Heart right ventricle (tissue), 16 donors: ENCODE results near the gene UEVLD. TPM values are rescaled to one million over a fixed set of nuclear protein-coding genes. Genes with fewer than 3 reads are reported as not detected.

Experiments
- ATAC-seq, 8 donors: fragments of 200-7000 bp; cut with Tn5 transposase; one replicate each; pipeline ENCODE4 v1.9.1; 2020; ENCODE audit warnings: mild to moderate bottlenecking in 8 of 8, moderate library complexity in 8 of 8, moderate number of reproducible peaks in 1 of 8
- DNase-seq, 2 donors: peaks; one replicate each; pipeline ENCODE4 v3.0.0-alpha.2; 2020
- H3K27ac ChIP-seq, 10 donors: fragments of 200-600 bp; sonication (generic) in 2 of 10; one replicate each; pipeline versions ENCODE4 v1.5.0 to v1.8.0; 2020 to 2022; ENCODE audit warnings: mild to moderate bottlenecking in 3 of 10
- H3K27me3 ChIP-seq, 7 donors: fragments of 200-600 bp; one replicate each; pipeline ENCODE4 v1.8.0; 2021 to 2022; ENCODE audit warnings: mild to moderate bottlenecking in 2 of 7
- H3K36me3 ChIP-seq, 9 donors: fragments of 200-600 bp; sonication (generic) in 1 of 9; one replicate each; pipeline versions ENCODE4 v1.5.0 to v1.8.0; 2020 to 2022; ENCODE audit warnings: mild to moderate bottlenecking in 2 of 9
- H3K4me1 ChIP-seq, 9 donors: fragments of 200-600 bp; sonication (generic) in 1 of 9; one replicate each; pipeline versions ENCODE4 v1.5.0 to v1.8.0; 2020 to 2022; ENCODE audit warnings: mild to moderate bottlenecking in 4 of 9
- H3K4me3 ChIP-seq, 10 donors: fragments of 200-600 bp; sonication (generic) in 2 of 10; one replicate each; pipeline versions ENCODE4 v1.5.0 to v1.8.0; 2020 to 2022; ENCODE audit warnings: mild to moderate bottlenecking in 7 of 10, moderate library complexity in 2 of 10
- H3K9me3 ChIP-seq, 11 donors: fragments of 200-600 bp in 10 of 11; sonication (generic) in 2 of 11; one replicate each; pipeline versions ENCODE4 v1.5.0 to v1.8.0; 2013 to 2022; ENCODE audit warnings: mild to moderate bottlenecking in 2 of 11, control low read depth in 1 of 11, moderate library complexity in 1 of 11
- WGBS, 2 donors: extraction: QIAGEN DNeasy Blood & Tissue Kit; methylation state at CpG; one replicate each; pipeline ENCODE4 v1.1.7; 2013; ENCODE audit warnings: inconsistent platforms in 1 of 2; 5-methylcytosine and 5-hydroxymethylcytosine counted together
- intact Hi-C, 10 donors: fragments of 100-400 bp; cut with DNase I; formaldehyde crosslinking; loops; one replicate each; pipeline versions ENCODE4 v1.11.1 to v1.14.2; 2022
- polyA plus RNA-seq, 2 donors: library from polyadenylated mRNA; stranded (reverse); fragments of 200-250 nt; gene quantifications; one replicate each; pipeline ENCODE4 v1.2.3, GENCODE V29; 2013
- total RNA-seq, 10 donors: library from RNA; stranded (reverse); fragmentation: NEBNext Ultra II Directional in 3 of 10; extraction: Animal tissue kit (Norgen Biotek cat#: 25700) in 3 of 10; gene quantifications; one replicate each; pipeline versions ENCODE4 v1.2.1 to v1.2.4, GENCODE V29; 2021 to 2023
- TF ChIP-seq, protein P1 (sequence below), 9 donors: fragments of 200-600 bp; sonication (generic) in 2 of 9; IDR thresholded peaks; one replicate each; pipeline versions ENCODE4 v1.5.0 to v1.8.0; 2021 to 2022; ENCODE audit warnings: antibody characterized with exemption in 9 of 9, mild to moderate bottlenecking in 5 of 9, moderate library complexity in 1 of 9
- donor health status: Arrhythmogenic right ventricular cardiomyopathy.
- donor health status: ischemic (EF 13 %, LVEDD 7.1; RV severe dilation, severe dysfunction).
- donor health status: healthy with polysubstance abuse.
- donor health status: DM: no; HTN: yes; CAD: no.
- donor health status: DM: no; HTN: no; CAD: no.
- donor health status: ischemic (EF 25% LVEDD 6.9; RV normal size, moderate dysfunction).
- donor health status: ischemic (EF 25% LVEDD 5.7; RV mildly dilated, moderate dysfunction).
- donor health status: healthy.
- donor health status: DM: yes; HTN: yes; CAD: no.
- donor health status: Ischemic cardiomyopathy.
- donor health status: ischemic (EF 35%, LVEDD 5.7; RV mildly dilated, moderate dysfunction).
- donor health status: nonischemic (EF 11% LVEDD 7.7; RV severe dilation, severe dysfunction).
- donor health status: DM: yes; HTN: yes; CAD: no.
- donor health status: PGD.
- donor health status: ischemic (EF 29% LVEDD 5.4; RV normal size, mild dysfunction).
- donor health status: nonischemic (EF 23%, LVEDD 6.1; RV moderate dilation, normal function).

UEVLD gene
- total and polyA plus RNA-seq, 12 donors, result 5.6 to 25.8 (median 18.4) TPM

DNA sequence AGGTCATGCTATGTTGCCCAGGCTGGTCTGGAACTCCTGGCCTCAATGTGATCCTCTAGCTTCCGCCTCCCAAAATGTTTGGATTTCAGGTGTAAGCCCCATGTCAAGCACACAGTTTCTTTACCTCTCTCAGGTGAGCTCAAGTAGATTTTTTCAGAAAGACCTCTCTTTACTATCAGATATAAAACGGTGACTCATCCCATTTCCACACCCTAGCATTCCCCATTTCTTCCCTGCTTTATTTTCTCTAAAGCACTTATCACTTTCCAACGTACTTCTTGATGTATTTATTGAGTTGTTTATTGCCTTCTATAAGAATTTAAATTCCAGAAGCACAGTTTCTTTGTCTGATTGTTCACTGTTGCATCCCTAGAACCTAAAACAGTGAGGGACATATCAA is 65.5 kb downstream of the UEVLD start:
- peaks cover 0 to 45% (median 3%) of the 10 kb centered on the region in 9 donors for H3K36me3 ChIP-seq
- no peaks in the 10 kb centered on the region for H3K27me3 ChIP-seq
- H3K27ac ChIP-seq, result no peak overlapping the region
- no peak for ATAC-seq
- TF ChIP-seq, protein P1, sequence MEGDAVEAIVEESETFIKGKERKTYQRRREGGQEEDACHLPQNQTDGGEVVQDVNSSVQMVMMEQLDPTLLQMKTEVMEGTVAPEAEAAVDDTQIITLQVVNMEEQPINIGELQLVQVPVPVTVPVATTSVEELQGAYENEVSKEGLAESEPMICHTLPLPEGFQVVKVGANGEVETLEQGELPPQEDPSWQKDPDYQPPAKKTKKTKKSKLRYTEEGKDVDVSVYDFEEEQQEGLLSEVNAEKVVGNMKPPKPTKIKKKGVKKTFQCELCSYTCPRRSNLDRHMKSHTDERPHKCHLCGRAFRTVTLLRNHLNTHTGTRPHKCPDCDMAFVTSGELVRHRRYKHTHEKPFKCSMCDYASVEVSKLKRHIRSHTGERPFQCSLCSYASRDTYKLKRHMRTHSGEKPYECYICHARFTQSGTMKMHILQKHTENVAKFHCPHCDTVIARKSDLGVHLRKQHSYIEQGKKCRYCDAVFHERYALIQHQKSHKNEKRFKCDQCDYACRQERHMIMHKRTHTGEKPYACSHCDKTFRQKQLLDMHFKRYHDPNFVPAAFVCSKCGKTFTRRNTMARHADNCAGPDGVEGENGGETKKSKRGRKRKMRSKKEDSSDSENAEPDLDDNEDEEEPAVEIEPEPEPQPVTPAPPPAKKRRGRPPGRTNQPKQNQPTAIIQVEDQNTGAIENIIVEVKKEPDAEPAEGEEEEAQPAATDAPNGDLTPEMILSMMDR (IDR thresholded peaks at IDR 0.05), result no peak
- H3K4me1 ChIP-seq, result peaks cover 5 to 43% (median 28%) of the 10 kb centered on the region in 9 donors
- DNase-seq, result no peak
- intact Hi-C loops, result loop anchor here in 5 of 10 donors (5.0 to 10.0 kb wide), 4 partner anchors 128 to 202 kb away; partner anchors contain the start of genes LDHA (in 3 of the 5), GTF2H1 (in 1 of the 5), HPS5 (in 1 of the 5) and IGSF22 (in 1 of the 5)
- 91 to 96% methylated on average over 3 of the region's 3 CpGs for WGBS, 2 donors
- no peaks in the 10 kb centered on the region for H3K9me3 ChIP-seq
- no peak overlapping the region for H3K4me3 ChIP-seq

DNA sequence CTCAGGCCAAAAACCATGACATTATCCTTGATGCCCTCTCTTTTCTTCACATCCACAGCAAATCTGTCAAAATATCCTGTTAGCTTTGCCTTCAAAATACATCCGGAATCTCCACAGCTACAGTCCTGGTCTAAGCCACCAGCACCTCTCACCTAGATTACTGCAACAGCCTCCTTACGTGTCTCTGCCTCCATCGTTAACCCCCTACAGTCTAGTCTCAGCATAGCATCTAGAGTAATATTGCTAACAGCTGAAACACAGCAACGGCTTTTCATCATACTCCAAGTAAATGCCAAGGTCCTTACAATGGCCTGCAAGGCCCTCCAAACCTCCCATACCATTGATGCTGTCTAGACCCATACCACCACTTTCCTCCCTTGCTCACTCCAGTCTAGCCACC is 66.1 kb downstream of the UEVLD start:
- H3K27ac ChIP-seq, result no peak overlapping the region
- no peak for DNase-seq
- peaks cover under 1 to 36% (median 21%) of the 10 kb centered on the region in 9 donors for H3K4me1 ChIP-seq
- ATAC-seq, result no peak
- H3K9me3 ChIP-seq, result no peaks in the 10 kb centered on the region
- no peak overlapping the region for H3K4me3 ChIP-seq
- no peaks in the 10 kb centered on the region for H3K27me3 ChIP-seq
- WGBS, 2 donors, result 60 to 81% methylated on average over 4 of the region's 4 CpGs
- H3K36me3 ChIP-seq, result peaks cover 0 to 52% (median 10%) of the 10 kb centered on the region in 9 donors
- TF ChIP-seq, protein P1 (IDR thresholded peaks at IDR 0.05), result no peak
- intact Hi-C loops, result loop anchor here in 5 of 10 donors (5.0 to 10.0 kb wide), 4 partner anchors 128 to 202 kb away; partner anchors contain the start of genes LDHA (in 3 of the 5), GTF2H1 (in 1 of the 5), HPS5 (in 1 of the 5) and IGSF22 (in 1 of the 5)

DNA sequence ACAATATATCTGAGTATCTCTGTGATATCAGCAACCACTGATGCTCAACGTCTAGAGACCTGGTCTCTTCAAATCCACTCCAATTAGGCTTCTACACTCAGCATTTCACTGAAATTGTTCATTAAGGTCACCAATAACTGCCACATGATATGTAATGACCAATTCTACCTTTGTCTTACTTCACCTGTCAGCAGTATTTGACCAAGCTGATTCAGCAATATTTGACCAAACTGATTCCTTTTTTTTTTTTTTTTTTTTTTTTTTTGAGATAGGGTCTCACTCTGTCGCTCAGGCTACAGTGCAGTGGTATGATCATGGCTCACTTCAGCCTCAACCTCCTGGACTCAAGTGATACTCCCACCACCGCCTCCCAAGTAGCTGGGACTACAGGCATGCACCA is 67.4 kb downstream of the UEVLD start:
- no peak overlapping the region for H3K27ac ChIP-seq
- peaks cover 0 to 65% (median 10%) of the 10 kb centered on the region in 9 donors for H3K36me3 ChIP-seq
- no peak for ATAC-seq
- H3K4me3 ChIP-seq, result no peak overlapping the region
- peaks cover 0 to 35% (median 16%) of the 10 kb centered on the region in 9 donors for H3K4me1 ChIP-seq
- DNase-seq, result no peak
- intact Hi-C loops, result loop anchor here in 5 of 10 donors (5.0 to 10.0 kb wide), 4 partner anchors 126 to 204 kb away; partner anchors contain the start of genes LDHA (in 3 of the 5), GTF2H1 (in 1 of the 5), HPS5 (in 1 of the 5) and IGSF22 (in 1 of the 5)
- H3K27me3 ChIP-seq, result no peaks in the 10 kb centered on the region
- WGBS, 2 donors, result 82 to 90% methylated on average over 3 of the region's 3 CpGs
- TF ChIP-seq, protein P1 (IDR thresholded peaks at IDR 0.05), result no peak
- no peaks in the 10 kb centered on the region for H3K9me3 ChIP-seq

DNA sequence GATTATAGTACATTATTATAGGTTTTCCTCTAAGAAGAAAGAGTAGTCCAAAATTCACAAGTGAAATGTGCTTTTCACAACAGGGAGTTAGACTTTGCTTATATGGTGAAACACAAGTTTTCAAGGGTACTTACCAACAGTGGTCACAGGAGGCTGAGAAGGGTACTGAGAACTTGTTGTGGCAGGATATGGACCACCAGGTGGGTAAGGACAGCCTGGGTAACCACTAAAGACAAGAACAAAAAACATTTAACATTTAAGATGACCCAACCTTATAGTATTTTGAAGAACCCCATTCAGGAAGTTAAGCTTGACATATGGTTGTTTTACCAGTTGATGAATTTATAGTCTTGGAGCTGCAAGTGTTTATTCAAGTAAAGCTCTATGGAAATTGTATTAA is 86.2 kb downstream of the UEVLD start:
- intact Hi-C loops, result no loop called here
- DNase-seq, result no peak
- no peak for ATAC-seq
- no peaks in the 10 kb centered on the region for H3K9me3 ChIP-seq
- H3K4me1 ChIP-seq, result no peaks in the 10 kb centered on the region
- H3K27me3 ChIP-seq, result no peaks in the 10 kb centered on the region
- peaks cover 0 to 97% (median 38%) of the 10 kb centered on the region in 9 donors for H3K36me3 ChIP-seq
- TF ChIP-seq, protein P1 (IDR thresholded peaks at IDR 0.05), result no peak
- H3K27ac ChIP-seq, result no peak overlapping the region
- H3K4me3 ChIP-seq, result no peak overlapping the region
